Astrocyte (in vitro differentiated cells and primary cell): ENCODE measurements around the gene SMAD7. TPM values are rescaled to one million over a fixed set of nuclear protein-coding genes. Genes with fewer than 3 reads are reported as not detected.

ENCODE experiments used
- DNase-seq: peaks from one replicate; pipeline ENCODE4 v3.0.0-alpha.2; 2010; ENCODE audit warnings: low read depth
- FAIRE-seq: peaks from 2 replicates; lab custom pipeline; 2011; peaks lifted over from hg19 to GRCh38; lab: Jason Lieb, UNC
- H2AFZ ChIP-seq: 2 replicates; pipeline ENCODE4 v1.6.0; 2012; ENCODE audit warnings: low read depth, low read length, inconsistent platforms
- H3K27ac ChIP-seq: 2 replicates; pipeline ENCODE4 v1.5.1; 2011; ENCODE audit warnings: low read depth, low read length, inconsistent platforms
- H3K27me3 ChIP-seq: 2 replicates; pipeline ENCODE4 v1.6.0; 2011; ENCODE audit warnings: low read length, inconsistent platforms; ENCODE audit not compliant: insufficient read depth
- H3K36me3 ChIP-seq: 2 replicates; pipeline ENCODE4 v1.5.1; 2011; ENCODE audit warnings: low read length, inconsistent platforms; ENCODE audit not compliant: insufficient read depth
- H3K4me1 ChIP-seq: 2 replicates; pipeline ENCODE4 v1.5.1; 2011; ENCODE audit warnings: low read length, inconsistent platforms; ENCODE audit not compliant: insufficient read depth
- H3K4me2 ChIP-seq: 2 replicates; pipeline ENCODE4 v1.6.0; 2012; ENCODE audit warnings: low read length, inconsistent platforms
- H3K4me3 ChIP-seq: 2 replicates; pipeline ENCODE4 v1.5.1; 2011; ENCODE audit warnings: low read depth, mild to moderate bottlenecking, low read length, inconsistent platforms; ENCODE audit not compliant: insufficient read depth
- H3K79me2 ChIP-seq: 2 replicates; pipeline ENCODE4 v1.6.0; 2012; ENCODE audit warnings: mild to moderate bottlenecking, low read length, inconsistent platforms; ENCODE audit not compliant: insufficient read depth
- H3K9ac ChIP-seq: 2 replicates; pipeline ENCODE4 v1.6.0; 2012; ENCODE audit warnings: mild to moderate bottlenecking, low read length, inconsistent platforms
- H3K9me3 ChIP-seq: 2 replicates; pipeline ENCODE4 v1.5.1; 2012; ENCODE audit warnings: low read depth, mild to moderate bottlenecking, low read length, inconsistent platforms; ENCODE audit not compliant: insufficient read depth
- H4K20me1 ChIP-seq: 2 replicates; pipeline ENCODE4 v1.6.0; 2012; ENCODE audit warnings: low read length, inconsistent platforms; ENCODE audit not compliant: insufficient read depth
- H3K27ac Mint-ChIP-seq: one replicate; pipeline ENCODE4 v1.8.0; 2021; ENCODE audit warnings: mild to moderate bottlenecking, mixed read lengths; ENCODE audit not compliant: unreplicated experiment
- H3K27me3 Mint-ChIP-seq: one replicate; pipeline ENCODE4 v1.8.0; 2021; ENCODE audit warnings: low read depth, mixed read lengths; ENCODE audit not compliant: unreplicated experiment
- H3K36me3 Mint-ChIP-seq: one replicate; pipeline ENCODE4 v1.8.0; 2021; ENCODE audit warnings: low read depth, mixed read lengths; ENCODE audit not compliant: unreplicated experiment
- H3K4me1 Mint-ChIP-seq: one replicate; pipeline ENCODE4 v1.8.0; 2021; ENCODE audit warnings: low read depth, mixed read lengths; ENCODE audit not compliant: unreplicated experiment
- H3K4me3 Mint-ChIP-seq: one replicate; pipeline ENCODE4 v1.8.0; 2021; ENCODE audit warnings: mild to moderate bottlenecking, moderate library complexity, mixed read lengths; ENCODE audit not compliant: unreplicated experiment
- H3K9me3 Mint-ChIP-seq: one replicate; pipeline ENCODE4 v1.8.0; 2021; ENCODE audit warnings: mild to moderate bottlenecking, mixed read lengths; ENCODE audit not compliant: unreplicated experiment
- CTCF ChIP-seq: IDR thresholded peaks from 2 replicates; pipeline ENCODE4 v1.5.1; 2011; ENCODE audit warnings: low read depth, mild to moderate bottlenecking, inconsistent platforms, low read length, moderate library complexity; ENCODE audit not compliant: insufficient read depth
- EZH2 ChIP-seq: IDR thresholded peaks from 2 replicates; pipeline ENCODE4 v1.6.1; 2012; ENCODE audit warnings: mild to moderate bottlenecking, low read length, inconsistent platforms; ENCODE audit not compliant: insufficient read depth
- total RNA-seq: library from RNA; stranded (reverse); gene quantifications from 2 replicates; pipeline ENCODE4 v1.2.1, GENCODE V29; 2021

SMAD7 gene
- total RNA-seq, 1 donor from 2014 or later = 62.9 TPM

GRCh38 chr18:48929941-48930713 lies 20.6 kb downstream of the SMAD7 start:
- H3K9me3 Mint-ChIP-seq = no peaks in the 10 kb centered on the region
- no peak overlapping the region for H3K4me3 ChIP-seq
- FAIRE-seq (peak; percentile 83), DNase-seq (peak; percentile 89)
- H3K4me1 ChIP-seq = peaks cover 84% of the 10 kb centered on the region
- H3K27ac ChIP-seq = peak overlapping the region; percentile 90
- no peaks in the 10 kb centered on the region for H3K27me3 Mint-ChIP-seq
- H3K4me3 Mint-ChIP-seq = peak overlapping the region; percentile 75
- peak overlapping the region; percentile 82 for H3K9ac ChIP-seq
- H3K4me1 Mint-ChIP-seq = peaks cover 90% of the 10 kb centered on the region
- H3K27me3 ChIP-seq = no peaks in the 10 kb centered on the region
- H3K36me3 Mint-ChIP-seq = peaks cover 30% of the 10 kb centered on the region
- peak overlapping the region; percentile 79 for H3K4me2 ChIP-seq
- no peaks in the 10 kb centered on the region for H3K9me3 ChIP-seq
- H3K27ac Mint-ChIP-seq = peak overlapping the region; percentile 96
- H4K20me1 ChIP-seq = peaks cover 90% of the 10 kb centered on the region
- H2AFZ ChIP-seq = no peak overlapping the region
- H3K79me2 ChIP-seq = peaks cover 99% of the 10 kb centered on the region
- TF ChIP-seq CTCF (no peak), EZH2 (no peak)
- peaks cover 3% of the 10 kb centered on the region for H3K36me3 ChIP-seq

GRCh38 chr18:48929212-48929612 lies 21.6 kb downstream of the SMAD7 start:
- peaks cover 92% of the 10 kb centered on the region for H4K20me1 ChIP-seq
- H3K4me2 ChIP-seq = peak overlapping the region; percentile 79
- Mint-ChIP-seq H3K4me3 (peak overlapping the region; percentile 62), H3K9me3 (no peaks in the 10 kb centered on the region), H3K4me1 (peaks cover 90% of the 10 kb centered on the region), H3K27ac (peak overlapping the region; percentile 96), H3K27me3 (no peaks in the 10 kb centered on the region), H3K36me3 (peaks cover 28% of the 10 kb centered on the region)
- H3K36me3 ChIP-seq = peaks cover 3% of the 10 kb centered on the region
- peak; percentile 53 for DNase-seq
- H3K27me3 ChIP-seq = no peaks in the 10 kb centered on the region
- H3K4me3 ChIP-seq = no peak overlapping the region
- no peak overlapping the region for H2AFZ ChIP-seq
- H3K9ac ChIP-seq = peak overlapping the region; percentile 82
- peak overlapping the region; percentile 90 for H3K27ac ChIP-seq
- H3K79me2 ChIP-seq = peaks cover 99% of the 10 kb centered on the region
- FAIRE-seq = no peak
- H3K9me3 ChIP-seq = no peaks in the 10 kb centered on the region
- H3K4me1 ChIP-seq = peaks cover 84% of the 10 kb centered on the region
- TF ChIP-seq CTCF = no peak
- TF ChIP-seq EZH2 = no peak

DNA sequence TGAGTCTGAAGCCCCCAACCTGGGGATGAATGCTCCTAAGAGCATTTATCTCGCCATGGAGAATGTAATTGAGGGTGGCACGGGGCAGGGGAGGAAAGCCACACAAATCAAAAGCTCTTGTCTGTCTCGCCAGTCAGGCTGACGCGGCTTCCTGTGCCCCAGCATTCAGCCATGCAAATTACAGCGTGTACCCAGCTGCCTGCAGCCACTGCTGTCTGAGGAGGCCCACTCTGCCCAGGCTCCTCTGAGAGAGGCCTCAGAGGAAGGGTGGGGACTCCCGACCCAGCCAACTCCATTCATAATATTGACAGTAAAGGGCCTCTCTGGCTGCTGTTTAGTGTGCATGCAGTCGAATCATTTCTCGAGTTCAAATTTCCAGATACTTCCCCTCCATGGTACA lies 22.0 kb downstream of the SMAD7 start:
- peaks cover 99% of the 10 kb centered on the region for H3K79me2 ChIP-seq
- peak overlapping the region; percentile 90 for H3K27ac ChIP-seq
- H3K9me3 ChIP-seq = no peaks in the 10 kb centered on the region
- Mint-ChIP-seq H3K9me3 (no peaks in the 10 kb centered on the region), H3K27me3 (no peaks in the 10 kb centered on the region), H3K4me3 (peak overlapping the region; percentile 62), H3K27ac (peak overlapping the region; percentile 96), H3K36me3 (peaks cover 28% of the 10 kb centered on the region), H3K4me1 (peaks cover 90% of the 10 kb centered on the region)
- H3K27me3 ChIP-seq = no peaks in the 10 kb centered on the region
- FAIRE-seq = no peak
- TF ChIP-seq EZH2 (no peak), CTCF (no peak)
- peak overlapping the region; percentile 82 for H3K9ac ChIP-seq
- peaks cover 82% of the 10 kb centered on the region for H3K4me1 ChIP-seq
- H2AFZ ChIP-seq = no peak overlapping the region
- peaks cover 3% of the 10 kb centered on the region for H3K36me3 ChIP-seq
- H4K20me1 ChIP-seq = peaks cover 91% of the 10 kb centered on the region
- DNase-seq = peak; percentile 50
- H3K4me2 ChIP-seq = peak overlapping the region; percentile 79
- no peak overlapping the region for H3K4me3 ChIP-seq
